ENCODE measurements around the gene IMMP2L. TPM values are rescaled to one million over a fixed set of nuclear protein-coding genes. Genes with fewer than 3 reads are reported as not detected.

IMMP2L gene
- total and polyA plus RNA-seq, 2 of the 8 experiments (the other 6 are each of a cell fraction or from before 2014, with no cell fraction given): 2.3 to 10.1 TPM

DNA sequence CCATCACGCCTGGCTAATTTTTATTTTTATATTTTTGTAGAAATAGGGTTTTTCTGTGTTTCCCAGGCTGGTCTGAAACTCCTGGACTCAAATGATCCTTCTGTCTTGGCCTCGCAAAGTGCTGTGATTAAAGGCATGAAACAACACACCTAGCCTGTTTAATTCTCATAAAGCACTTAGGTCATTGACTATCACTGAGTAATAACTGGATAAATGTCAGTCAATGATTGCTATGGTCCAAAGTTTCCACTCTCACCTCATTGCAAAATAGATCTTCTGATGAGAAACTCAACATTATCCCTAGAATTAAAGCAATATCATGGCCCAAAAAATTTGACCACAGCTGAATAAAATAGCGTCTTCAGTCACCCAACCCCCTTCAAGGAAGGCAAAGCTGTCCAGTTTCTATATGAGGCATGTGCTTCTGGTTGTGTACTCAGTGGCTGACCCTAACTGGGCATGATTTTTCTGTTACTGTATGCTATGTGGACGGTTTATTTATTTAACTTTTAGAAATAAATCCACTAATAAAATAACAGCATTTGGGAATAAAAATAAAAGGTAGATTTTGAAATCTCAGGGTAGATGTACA, 557.9 kb downstream of the IMMP2L start:
- H3K27ac ChIP-seq (ENCODE audit: low read depth, low read length): no peak overlapping the region
- H3K23ac ChIP-seq (ENCODE audit: insufficient read length): no peak overlapping the region
- H3K4me1 ChIP-seq (replicated peaks in 1 of 4; ENCODE audit: control insufficient read depth in 3 of 4, insufficient read depth in 4 of 4, low read length in 3 of 4): no peaks in the 10 kb centered on the region
- H3K4me3 ChIP-seq (ENCODE audit: extremely low read depth in 1 of 4, insufficient read depth in 2 of 4, low read depth in 3 of 4, low read length in 4 of 4): no peak overlapping the region
- no peaks in the 10 kb centered on the region for H4K20me1 ChIP-seq (replicated peaks in 1 of 2; ENCODE audit: control insufficient read depth in 1 of 2, insufficient read depth in 2 of 2, low read length in 2 of 2)
- H3K14ac ChIP-seq (ENCODE audit: insufficient read length): no peak overlapping the region
- no peak overlapping the region for H2BK15ac ChIP-seq (ENCODE audit: low read length)
- ChIA-PET CTCF (ENCODE audit: partially characterized antibody) (interaction anchor here (1.6 kb wide), 1 partner anchor 9 kb away, joined by 4 read pairs; no protein-coding TSS in a partner anchor), POLR2A (ENCODE audit: partially characterized antibody) (no interaction called here)
- H4K8ac ChIP-seq (ENCODE audit: extremely low read depth, insufficient read depth, low read length): no peak overlapping the region
- H4K91ac ChIP-seq (replicated peaks; ENCODE audit: insufficient read length, low read length): no peak overlapping the region
- no peak for FAIRE-seq
- H3K79me1 ChIP-seq (ENCODE audit: low read depth, low read length): no peaks in the 10 kb centered on the region
- TF ChIP-seq SIRT6 (IDR thresholded peaks at IDR 0.05; ENCODE audit: low read length): no peak
- TF ChIP-seq NANOG (IDR thresholded peaks at IDR 0.05; ENCODE audit: insufficient read depth, low read depth, low read length, poor library complexity, severe bottlenecking): no peak
- no peak for TF ChIP-seq SP4 (IDR thresholded peaks at IDR 0.05; ENCODE audit: low read length)
- no peak for TF ChIP-seq SP1 (IDR thresholded peaks at IDR 0.05; ENCODE audit: low read depth, low read length)
- TF ChIP-seq RAD21 (IDR thresholded peaks at IDR 0.05 in 1 of 2, conservative IDR thresholded peaks at IDR 0.05 in 1 of 2; ENCODE audit: low read depth in 2 of 2, low read length in 2 of 2): no peak
- TF ChIP-seq SP2 (IDR thresholded peaks at IDR 0.05; ENCODE audit: low read length): no peak
- TF ChIP-seq GABPA (IDR thresholded peaks at IDR 0.05; ENCODE audit: borderline replicate concordance, insufficient read depth, low read length): no peak
- no peak for TF ChIP-seq EZH2 (IDR thresholded peaks at IDR 0.05; ENCODE audit: low read depth, low read length, severe bottlenecking)
- TF ChIP-seq BACH1 (IDR thresholded peaks at IDR 0.05; ENCODE audit: low read length): no peak
- no peak for TF ChIP-seq TAF7 (optimal IDR thresholded peaks at IDR 0.05; ENCODE audit: borderline replicate concordance, low read depth, low read length)
- no peak for DNase-seq (ENCODE audit: low read depth in 1 of 2, low spot score in 2 of 2)
- H2AK5ac ChIP-seq (ENCODE audit: low read depth, low read length): no peak overlapping the region
- no peaks in the 10 kb centered on the region for H3K9me3 ChIP-seq (ENCODE audit: insufficient read depth in 2 of 2, low read depth in 1 of 2, low read length in 1 of 2)
- no peak overlapping the region for H3K4ac ChIP-seq (replicated peaks; ENCODE audit: insufficient read length, low read depth, low read length)
- WGBS, 2 experiments (ENCODE audit: extremely low coverage in 1 of 2, insufficient coverage in 1 of 2, insufficient read length in 1 of 2, insufficient replicate concordance in 2 of 2, low coverage in 1 of 2, low lambda C conversion rate in 2 of 2, missing lambda C conversion rate in 1 of 2): 90% methylated on average over 4 of the region's 4 CpGs; no CpG with 5 or more reads in 1 of the 2 experiments
- H3K18ac ChIP-seq (ENCODE audit: extremely low read depth, low read length): no peak overlapping the region
- no peak overlapping the region for H2BK12ac ChIP-seq (ENCODE audit: low read depth, low read length)
- H3K56ac ChIP-seq (replicated peaks; ENCODE audit: insufficient read length, low read depth, low read length): no peak overlapping the region
- no peaks in the 10 kb centered on the region for H3K27me3 ChIP-seq (replicated peaks in 1 of 4; ENCODE audit: control insufficient read depth in 3 of 4, extremely low read depth in 1 of 4, insufficient read depth in 3 of 4, low read length in 3 of 4)
- H3K36me3 ChIP-seq (ENCODE audit: control insufficient read depth in 2 of 4, insufficient read depth in 4 of 4, low read length in 3 of 4): no peaks in the 10 kb centered on the region
- no peak overlapping the region for H2BK5ac ChIP-seq (ENCODE audit: low read depth, low read length)
- no peaks in the 10 kb centered on the region; the same call in 1 of the 2 replicates for H3K23me2 ChIP-seq (ENCODE audit: low read depth, low read length)
- no peak overlapping the region for H3K9ac ChIP-seq (replicated peaks in 1 of 4; ENCODE audit: extremely low read depth in 1 of 4, low read depth in 3 of 4, low read length in 3 of 4)
- H4K5ac ChIP-seq (ENCODE audit: insufficient read length, low read depth, low read length): no peak overlapping the region
- no peaks in the 10 kb centered on the region for H3K79me2 ChIP-seq (ENCODE audit: control insufficient read depth in 1 of 2, insufficient read depth in 2 of 2, low read length in 2 of 2)
- no peak overlapping the region for H2BK20ac ChIP-seq (ENCODE audit: low read length)
- H2AFZ ChIP-seq (ENCODE audit: low read length): no peak overlapping the region
- H3K4me2 ChIP-seq (ENCODE audit: insufficient read depth in 1 of 2, low read depth in 2 of 2, low read length in 2 of 2): no peak overlapping the region
- H2BK120ac ChIP-seq (replicated peaks; ENCODE audit: low read depth, low read length): no peak overlapping the region

All from H1 (cell line).